CD4-positive, alpha-beta T cell (primary cell): ENCODE data around the gene PDIA3. TPM values are rescaled to one million over a fixed set of nuclear protein-coding genes. Genes with fewer than 3 reads are reported as not detected.
"Not testable (repeated sequence)": the region's sequence is repeated elsewhere in the genome, so short reads cannot be mapped to it uniquely, and the experiment has no call there.

Experiments used
- ATAC-seq: fragments of 200-7000 bp; cut with Tn5 transposase; one replicate; pipeline ENCODE4 v1.10.0; 2022; ENCODE audit warnings: mild to moderate bottlenecking; ENCODE audit not compliant: poor library complexity
- CTCF ChIA-PET: fragments of 350-600 bp; sonication (Branson Sonifier 250); formaldehyde crosslinking; loops from one replicate; lab custom pipeline; 2021; ENCODE audit warnings: antibody characterized with exemption, inconsistent platforms; lab: Charles Lee
- POLR2A ChIA-PET: fragments of 350-600 bp; sonication (Branson Sonifier 250); formaldehyde crosslinking; loops from one replicate; lab custom pipeline; 2021; ENCODE audit warnings: antibody characterized with exemption, inconsistent platforms; lab: Charles Lee
- DNase-seq, 14 experiments: peaks; one replicate each; pipeline ENCODE4 v3.0.0-alpha.2; 2013 to 2020; ENCODE audit warnings: mixed read lengths in 2 of 14
- H3K27ac ChIP-seq, 2 donors: one replicate each; pipeline versions ENCODE4 v1.5.1 to v1.7.0; 2013; ENCODE audit warnings: low read length in 2 of 2, low read depth in 1 of 2, mild to moderate bottlenecking in 1 of 2
- H3K27me3 ChIP-seq, 2 experiments: 1 replicate in 1 of 2; 2 replicates in 1 of 2; pipeline versions ENCODE4 v1.6.1 to v1.7.0; 2013; ENCODE audit warnings: low read length in 2 of 2, control low read depth in 1 of 2, mild to moderate bottlenecking in 1 of 2, moderate library complexity in 1 of 2; ENCODE audit not compliant: insufficient read depth in 2 of 2, control insufficient read depth in 1 of 2
- H3K36me3 ChIP-seq: one replicate; pipeline ENCODE4 v1.6.1; 2013; ENCODE audit warnings: low read length, control low read depth; ENCODE audit not compliant: insufficient read depth
- H3K4me1 ChIP-seq: one replicate; pipeline ENCODE4 v1.6.1; 2013; ENCODE audit warnings: low read length, control low read depth; ENCODE audit not compliant: insufficient read depth
- H3K4me3 ChIP-seq: one replicate; pipeline ENCODE4 v1.5.1; 2013; ENCODE audit warnings: mild to moderate bottlenecking, low read length, moderate library complexity
- H3K9me3 ChIP-seq, 2 experiments: 1 replicate in 1 of 2; 2 replicates in 1 of 2; pipeline versions ENCODE4 v1.6.1 to v1.7.0; 2013; ENCODE audit warnings: low read length in 2 of 2, mild to moderate bottlenecking in 2 of 2, control low read depth in 1 of 2, moderate library complexity in 1 of 2; ENCODE audit not compliant: control insufficient read depth in 1 of 2, insufficient read depth in 1 of 2
- H3K27ac Mint-ChIP-seq: one replicate; pipeline ENCODE4 v1.8.0; 2020; ENCODE audit warnings: mixed read lengths
- H3K27me3 Mint-ChIP-seq: one replicate; pipeline ENCODE4 v1.8.0; 2021; ENCODE audit warnings: mixed read lengths
- H3K36me3 Mint-ChIP-seq: one replicate; pipeline ENCODE4 v1.8.0; 2021; ENCODE audit warnings: low read depth, mixed read lengths
- H3K4me1 Mint-ChIP-seq: one replicate; pipeline ENCODE4 v1.8.0; 2021; ENCODE audit warnings: low read depth, mixed read lengths
- H3K4me3 Mint-ChIP-seq: one replicate; pipeline ENCODE4 v1.8.0; 2020; ENCODE audit warnings: mild to moderate bottlenecking, mixed read lengths
- H3K9me3 Mint-ChIP-seq: one replicate; pipeline ENCODE4 v1.8.0; 2020; ENCODE audit warnings: mixed read lengths
- intact Hi-C, 2 experiments: fragments of 100-400 bp; cut with DNase I in 1 of 2; cut with micrococcal nuclease in 1 of 2; formaldehyde crosslinking; loops; one replicate each; pipeline versions ENCODE4 v1.15.1 to v1.9.0; 2023 to 2025; cut with DNase I, micrococcal nuclease
- total RNA-seq, 174 experiments: library from RNA in 2 of 174; stranded (reverse) in 2 of 174; gene quantifications; one replicate each; pipeline ENCODE4 v1.2.3 and lab custom pipeline; 2021 to 2026
- TF ChIP-seq, protein P1 (sequence below): fragments of 200-600 bp; IDR thresholded peaks from one replicate; pipeline ENCODE4 v1.8.0; 2022; ENCODE audit warnings: antibody characterized with exemption, mild to moderate bottlenecking

The PDIA3 gene
- total RNA-seq, 2 experiments from 2014 or later: 179 to 200 TPM

GRCh38 chr15:43723151-43723550, 23.1 kb upstream of the PDIA3 start:
- Histone ChIP-seq H3K4me3 (no peak overlapping the region), H3K9me3 (no peaks in the 10 kb centered on the region), H3K27me3 (no peaks in the 10 kb centered on the region), H3K36me3 (no peaks in the 10 kb centered on the region), H3K27ac (no peak overlapping the region), H3K4me1 (no peaks in the 10 kb centered on the region)
- H3K4me3 Mint-ChIP-seq: no peak overlapping the region
- H3K36me3 Mint-ChIP-seq: no peaks in the 10 kb centered on the region
- POLR2A ChIA-PET: interaction anchor here (0.7 kb wide), 1 partner anchor 684 kb away, joined by 4 read pairs; no protein-coding TSS in a partner anchor
- no peaks in the 10 kb centered on the region for H3K27me3 Mint-ChIP-seq
- CTCF ChIA-PET: no interaction called here
- DNase-seq: no peak
- no peaks in the 10 kb centered on the region for H3K9me3 Mint-ChIP-seq
- TF ChIP-seq, protein P1, sequence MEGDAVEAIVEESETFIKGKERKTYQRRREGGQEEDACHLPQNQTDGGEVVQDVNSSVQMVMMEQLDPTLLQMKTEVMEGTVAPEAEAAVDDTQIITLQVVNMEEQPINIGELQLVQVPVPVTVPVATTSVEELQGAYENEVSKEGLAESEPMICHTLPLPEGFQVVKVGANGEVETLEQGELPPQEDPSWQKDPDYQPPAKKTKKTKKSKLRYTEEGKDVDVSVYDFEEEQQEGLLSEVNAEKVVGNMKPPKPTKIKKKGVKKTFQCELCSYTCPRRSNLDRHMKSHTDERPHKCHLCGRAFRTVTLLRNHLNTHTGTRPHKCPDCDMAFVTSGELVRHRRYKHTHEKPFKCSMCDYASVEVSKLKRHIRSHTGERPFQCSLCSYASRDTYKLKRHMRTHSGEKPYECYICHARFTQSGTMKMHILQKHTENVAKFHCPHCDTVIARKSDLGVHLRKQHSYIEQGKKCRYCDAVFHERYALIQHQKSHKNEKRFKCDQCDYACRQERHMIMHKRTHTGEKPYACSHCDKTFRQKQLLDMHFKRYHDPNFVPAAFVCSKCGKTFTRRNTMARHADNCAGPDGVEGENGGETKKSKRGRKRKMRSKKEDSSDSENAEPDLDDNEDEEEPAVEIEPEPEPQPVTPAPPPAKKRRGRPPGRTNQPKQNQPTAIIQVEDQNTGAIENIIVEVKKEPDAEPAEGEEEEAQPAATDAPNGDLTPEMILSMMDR: no peak
- ATAC-seq: no peak
- intact Hi-C loops: no loop called here
- H3K27ac Mint-ChIP-seq: no peak overlapping the region
- H3K4me1 Mint-ChIP-seq: no peaks in the 10 kb centered on the region

GRCh38 chr15:43726306-43726705, 19.9 kb upstream of the PDIA3 start:
- H3K9me3 Mint-ChIP-seq, DNase-seq, CTCF ChIA-PET, H3K36me3 Mint-ChIP-seq, H3K27ac Mint-ChIP-seq, H3K9me3 ChIP-seq, H3K36me3 ChIP-seq, H3K4me3 ChIP-seq, H3K27me3 Mint-ChIP-seq, H3K4me3 Mint-ChIP-seq, ATAC-seq, intact Hi-C loops, H3K27me3 ChIP-seq, POLR2A ChIA-PET, H3K27ac ChIP-seq, H3K4me1 Mint-ChIP-seq, H3K4me1 ChIP-seq: not testable (repeated sequence)

- intact Hi-C loops, H3K27ac ChIP-seq, H3K27ac Mint-ChIP-seq, H3K27me3 ChIP-seq, H3K4me1 ChIP-seq, H3K9me3 Mint-ChIP-seq, H3K9me3 ChIP-seq, CTCF ChIA-PET, POLR2A ChIA-PET, H3K4me1 Mint-ChIP-seq, H3K4me3 ChIP-seq, H3K36me3 ChIP-seq, H3K27me3 Mint-ChIP-seq, H3K36me3 Mint-ChIP-seq, DNase-seq, H3K4me3 Mint-ChIP-seq, ATAC-seq: not testable (repeated sequence)
These were observed 18.0 kb upstream of the PDIA3 start for GRCh38 chr15:43728053-43728725.

GRCh38 chr15:43735416-43735815, 10.8 kb upstream of the PDIA3 start:
- Mint-ChIP-seq H3K27ac (no peak overlapping the region), H3K27me3 (peaks cover 6% of the 10 kb centered on the region)
- no peaks in the 10 kb centered on the region for H3K36me3 ChIP-seq

GRCh38 chr15:43746903-43747309, 668 bp downstream of the PDIA3 start:
- CTCF ChIA-PET: interaction anchor here (0.6 kb wide), 1 partner anchor 896 kb away, joined by 3 read pairs; no protein-coding TSS in a partner anchor
- intact Hi-C loops: loop anchor here in 1 of 2 experiments (1.0 kb wide), 1 partner anchor 44 kb away; no protein-coding TSS in a partner anchor

More at GRCh38 chr15:43735416-43735815, 10.8 kb upstream of the PDIA3 start:
- Mint-ChIP-seq H3K9me3 (no peaks in the 10 kb centered on the region), H3K4me3 (no peak overlapping the region), H3K36me3 (no peaks in the 10 kb centered on the region), H3K4me1 (no peaks in the 10 kb centered on the region)
- ChIA-PET CTCF (no interaction called here), POLR2A (no interaction called here)
- H3K4me1 ChIP-seq: no peaks in the 10 kb centered on the region
- H3K27ac ChIP-seq: no peak overlapping the region
- no peaks in the 10 kb centered on the region for H3K27me3 ChIP-seq
- intact Hi-C loops: no loop called here
- no peaks in the 10 kb centered on the region for H3K9me3 ChIP-seq
- H3K4me3 ChIP-seq: no peak overlapping the region
- ATAC-seq (no peak), DNase-seq (no peak)
- TF ChIP-seq, protein P1: no peak

More at GRCh38 chr15:43746903-43747309, 668 bp downstream of the PDIA3 start:
- Mint-ChIP-seq H3K4me1 (peaks cover 47% of the 10 kb centered on the region), H3K36me3 (peaks cover 15% of the 10 kb centered on the region), H3K27ac (peak overlapping the region; percentile 94), H3K4me3 (peak overlapping the region; percentile 92)
- H3K27me3 Mint-ChIP-seq, H3K27me3 ChIP-seq, H3K9me3 Mint-ChIP-seq, H3K9me3 ChIP-seq, H3K36me3 ChIP-seq: not testable (repeated sequence)
- H3K4me1 ChIP-seq: peaks cover 42% of the 10 kb centered on the region
- peak overlapping the region; percentile 89 to 93 for H3K27ac ChIP-seq
- DNase-seq: peak in 4 of 14 experiments; percentile 21 to 68 (median 58)
- POLR2A ChIA-PET: interaction anchor here (0.9 to 2.0 kb wide), 3 partner anchors 45 to 78 kb away, joined by 4 to 10 read pairs (median 8); partner anchors contain the start of genes HYPK, MFAP1, SERF2 and SERINC4
- ATAC-seq: peak; percentile 40
- peak overlapping the region; percentile 84 for H3K4me3 ChIP-seq
